Esophagus squamous epithelium (tissue), 4 donors: Measurements from ENCODE around the gene CMTR1.

Experiments
- POLR2A ChIP-seq, 4 donors: fragments of 450-650 bp; IDR thresholded peaks; one replicate each; pipeline ENCODE4 v1.6.1; 2017; ENCODE audit warnings: antibody characterized with exemption in 4 of 4, mild to moderate bottlenecking in 4 of 4, moderate library complexity in 3 of 4
- TF ChIP-seq, protein P1 (sequence below), 6 experiments: fragments of 450-650 bp in 4 of 6; fragments of 200-600 bp in 2 of 6; sonication (generic) in 2 of 6; IDR thresholded peaks; one replicate each; pipeline ENCODE4 v1.5.1; 2016 to 2019; ENCODE audit warnings: antibody characterized with exemption in 6 of 6, mild to moderate bottlenecking in 4 of 6, moderate library complexity in 4 of 6

DNA sequence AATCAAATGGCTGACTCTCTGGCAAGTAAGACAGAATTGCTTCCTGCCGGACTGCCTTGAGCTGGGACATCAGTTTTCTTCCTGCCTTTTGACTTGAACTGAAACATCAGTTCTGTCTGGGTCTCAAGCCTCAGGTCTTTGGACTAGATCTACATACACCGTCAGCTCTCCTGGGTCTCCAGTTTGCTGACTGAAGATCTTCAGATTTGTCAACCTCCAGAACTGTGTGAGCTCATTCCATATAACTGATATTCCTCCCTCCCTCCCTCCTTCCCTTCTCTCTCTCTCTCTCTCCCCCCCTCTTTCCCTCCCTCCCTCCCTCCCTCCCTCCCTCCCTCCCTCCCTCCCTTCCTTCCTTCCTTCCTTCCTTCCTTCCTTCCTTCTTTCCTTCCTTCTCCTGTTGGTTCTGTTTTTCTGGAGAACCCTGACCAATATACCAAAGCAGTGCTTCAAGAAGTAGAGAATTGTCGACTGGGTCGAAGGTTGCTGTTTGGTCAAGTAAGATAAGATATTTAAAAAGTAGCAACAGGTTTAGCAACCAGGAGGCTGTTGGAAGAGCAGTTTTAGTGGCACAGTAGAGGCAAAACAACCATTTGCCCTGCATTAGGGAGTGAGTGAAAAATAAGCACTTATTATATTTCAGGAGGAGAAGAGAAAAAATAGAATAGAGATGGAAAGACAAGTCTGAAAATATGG, 33.1 kb upstream of the CMTR1 start:
- no peak for TF ChIP-seq POLR2A (IDR thresholded peaks at IDR 0.05)
- TF ChIP-seq, protein P1, sequence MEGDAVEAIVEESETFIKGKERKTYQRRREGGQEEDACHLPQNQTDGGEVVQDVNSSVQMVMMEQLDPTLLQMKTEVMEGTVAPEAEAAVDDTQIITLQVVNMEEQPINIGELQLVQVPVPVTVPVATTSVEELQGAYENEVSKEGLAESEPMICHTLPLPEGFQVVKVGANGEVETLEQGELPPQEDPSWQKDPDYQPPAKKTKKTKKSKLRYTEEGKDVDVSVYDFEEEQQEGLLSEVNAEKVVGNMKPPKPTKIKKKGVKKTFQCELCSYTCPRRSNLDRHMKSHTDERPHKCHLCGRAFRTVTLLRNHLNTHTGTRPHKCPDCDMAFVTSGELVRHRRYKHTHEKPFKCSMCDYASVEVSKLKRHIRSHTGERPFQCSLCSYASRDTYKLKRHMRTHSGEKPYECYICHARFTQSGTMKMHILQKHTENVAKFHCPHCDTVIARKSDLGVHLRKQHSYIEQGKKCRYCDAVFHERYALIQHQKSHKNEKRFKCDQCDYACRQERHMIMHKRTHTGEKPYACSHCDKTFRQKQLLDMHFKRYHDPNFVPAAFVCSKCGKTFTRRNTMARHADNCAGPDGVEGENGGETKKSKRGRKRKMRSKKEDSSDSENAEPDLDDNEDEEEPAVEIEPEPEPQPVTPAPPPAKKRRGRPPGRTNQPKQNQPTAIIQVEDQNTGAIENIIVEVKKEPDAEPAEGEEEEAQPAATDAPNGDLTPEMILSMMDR (IDR thresholded peaks at IDR 0.05): no peak
